ENCODE data around the gene GGCX. TPM values are rescaled to one million over a fixed set of nuclear protein-coding genes. Genes with fewer than 3 reads are reported as not detected.
"Not testable (repeated sequence)": the region's sequence is repeated elsewhere in the genome, so short reads cannot be mapped to it uniquely, and the experiment has no call there.

Gene GGCX
- total and polyA plus RNA-seq, 2 experiments from 2014 or later: 24.3 to 32.0 TPM

- Histone ChIP-seq H3K9me3 (ENCODE audit: low read depth) (no peaks in the 10 kb centered on the region), H3K4me3 (no peak overlapping the region), H3K27me3 (peaks cover 12% of the 10 kb centered on the region), H3K4me1 (ENCODE audit: low read depth) (peaks cover 25% of the 10 kb centered on the region), H3K36me3 (no peaks in the 10 kb centered on the region), H3K27ac (no peak overlapping the region)
- no peak for DNase-seq (ENCODE audit: low read depth in 1 of 2, low spot score in 1 of 2)
- no peak for TF ChIP-seq CTCF (IDR thresholded peaks at IDR 0.05; ENCODE audit: low read depth, low read length)
Observed at GRCh38 chr2:85575739-85576138, 14.4 kb upstream of the GGCX start.

GRCh38 chr2:85566265-85566664 lies 5.0 kb upstream of the GGCX start:
- no peak overlapping the region for H3K4me3 ChIP-seq
- TF ChIP-seq CTCF (IDR thresholded peaks at IDR 0.05; ENCODE audit: low read depth, low read length): no peak
- DNase-seq (ENCODE audit: low read depth in 1 of 2, low spot score in 1 of 2): no peak
- H3K27ac ChIP-seq: no peak overlapping the region
- H3K9me3 ChIP-seq (ENCODE audit: low read depth): no peaks in the 10 kb centered on the region
- H3K4me1 ChIP-seq (ENCODE audit: low read depth): no peaks in the 10 kb centered on the region
- H3K36me3 ChIP-seq: no peaks in the 10 kb centered on the region
- H3K27me3 ChIP-seq: peaks cover 25% of the 10 kb centered on the region

- TF ChIP-seq CTCF (IDR thresholded peaks at IDR 0.05; ENCODE audit: low read depth, low read length): no peak
- H3K27ac ChIP-seq: no peak overlapping the region
- H3K27me3 ChIP-seq: peaks cover 5% of the 10 kb centered on the region
- no peaks in the 10 kb centered on the region for H3K9me3 ChIP-seq (ENCODE audit: low read depth)
- H3K4me1 ChIP-seq (ENCODE audit: low read depth): no peaks in the 10 kb centered on the region
- no peak overlapping the region for H3K4me3 ChIP-seq
- no peak for DNase-seq (ENCODE audit: low read depth in 1 of 2, low spot score in 1 of 2)
- H3K36me3 ChIP-seq: no peaks in the 10 kb centered on the region
Observed at GRCh38 chr2:85564144-85564563, 2.9 kb upstream of the GGCX start.

GRCh38 chr2:85560812-85561279 lies 447 bp downstream of the GGCX start:
- no peak for DNase-seq (ENCODE audit: low read depth in 1 of 2, low spot score in 1 of 2)
- peak overlapping the region; percentile 89 for H3K4me3 ChIP-seq
- no peaks in the 10 kb centered on the region for H3K36me3 ChIP-seq
- H3K27me3 ChIP-seq: no peaks in the 10 kb centered on the region
- H3K4me1 ChIP-seq (ENCODE audit: low read depth): no peaks in the 10 kb centered on the region
- no peaks in the 10 kb centered on the region for H3K9me3 ChIP-seq (ENCODE audit: low read depth)
- no peak for TF ChIP-seq CTCF (IDR thresholded peaks at IDR 0.05; ENCODE audit: low read depth, low read length)
- peak overlapping the region; percentile 95 for H3K27ac ChIP-seq

DNA sequence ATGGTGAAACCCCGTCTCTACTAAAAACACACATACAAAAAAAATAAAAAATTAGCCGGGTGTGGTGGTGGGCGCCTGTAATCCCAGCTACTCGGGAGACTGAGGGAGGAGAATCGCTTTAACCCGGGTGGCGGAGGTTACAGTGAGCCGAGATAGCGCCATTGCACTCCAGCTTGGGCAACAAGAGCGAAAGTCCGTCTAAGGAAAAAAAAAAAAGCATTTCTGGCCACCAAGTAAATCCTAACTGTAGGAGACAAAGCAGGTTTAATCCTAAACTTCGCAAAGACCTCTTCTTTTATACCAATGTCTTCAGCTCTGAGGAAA lies 928 bp downstream of the GGCX start:
- not testable (repeated sequence) for H3K27ac ChIP-seq; H3K4me1 ChIP-seq (ENCODE audit: low read depth)
- H3K4me3 ChIP-seq: peak overlapping the region; percentile 89

GRCh38 chr2:85558160-85558559 lies 3.1 kb downstream of the GGCX start:
- Histone ChIP-seq H3K4me1 (ENCODE audit: low read depth) (no peaks in the 10 kb centered on the region), H3K36me3 (peaks cover 8% of the 10 kb centered on the region), H3K4me3 (no peak overlapping the region), H3K9me3 (ENCODE audit: low read depth) (no peaks in the 10 kb centered on the region), H3K27me3 (no peaks in the 10 kb centered on the region), H3K27ac (no peak overlapping the region)
- no peak for TF ChIP-seq CTCF (IDR thresholded peaks at IDR 0.05; ENCODE audit: low read depth, low read length)
- no peak for DNase-seq (ENCODE audit: low read depth in 1 of 2, low spot score in 1 of 2)

More for the DNA sequence above, 928 bp downstream of the GGCX start:
- not testable (repeated sequence) for H3K27me3 ChIP-seq; DNase-seq (ENCODE audit: low read depth in 1 of 2, low spot score in 1 of 2); H3K36me3 ChIP-seq; H3K9me3 ChIP-seq (ENCODE audit: low read depth)
